ENCODE measurements around the gene DCAF6.
"Not testable (repeated sequence)": the region's sequence is repeated elsewhere in the genome, so short reads cannot be mapped to it uniquely, and the experiment has no call there.

The DCAF6 gene

DNA sequence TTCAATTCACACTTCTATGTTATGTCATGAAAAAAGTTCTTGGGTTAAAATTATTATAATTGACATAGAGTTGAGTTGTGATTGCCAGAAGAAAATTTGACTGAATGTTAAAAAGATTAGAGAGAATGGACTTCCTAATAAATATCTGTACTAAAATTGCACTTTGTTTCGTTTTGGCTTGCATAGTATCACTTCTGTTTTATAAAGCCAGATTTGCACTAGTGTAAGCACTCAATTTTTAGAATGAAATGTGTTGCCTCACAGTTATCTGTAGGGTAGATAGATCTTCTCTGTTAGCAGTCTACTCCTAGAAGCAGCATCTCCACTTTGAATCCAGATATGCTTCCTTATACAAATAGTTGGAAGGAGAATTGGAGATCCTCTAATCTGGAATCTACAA lies 95.5 kb downstream of the DCAF6 start:
- DNase-seq = no peak

DNA sequence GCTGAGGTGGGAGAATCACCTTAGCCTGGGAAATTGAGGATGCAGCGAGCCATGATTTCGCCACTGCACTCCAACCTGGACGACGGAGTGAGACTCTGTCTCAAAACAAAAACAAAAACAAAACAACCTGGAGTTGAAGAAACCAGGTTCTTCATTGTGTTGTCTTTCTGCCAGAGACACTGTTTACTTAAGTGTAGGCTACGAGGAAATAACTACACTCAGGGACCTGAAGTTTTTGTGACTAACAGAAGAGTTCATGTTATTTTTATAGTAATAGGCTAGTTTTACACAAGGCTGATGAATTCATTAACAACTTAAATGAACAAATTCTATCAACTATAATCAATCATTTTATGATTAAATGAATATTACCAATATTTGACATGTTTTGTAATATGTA lies 98.9 kb downstream of the DCAF6 start:
- no peak for DNase-seq

DNA sequence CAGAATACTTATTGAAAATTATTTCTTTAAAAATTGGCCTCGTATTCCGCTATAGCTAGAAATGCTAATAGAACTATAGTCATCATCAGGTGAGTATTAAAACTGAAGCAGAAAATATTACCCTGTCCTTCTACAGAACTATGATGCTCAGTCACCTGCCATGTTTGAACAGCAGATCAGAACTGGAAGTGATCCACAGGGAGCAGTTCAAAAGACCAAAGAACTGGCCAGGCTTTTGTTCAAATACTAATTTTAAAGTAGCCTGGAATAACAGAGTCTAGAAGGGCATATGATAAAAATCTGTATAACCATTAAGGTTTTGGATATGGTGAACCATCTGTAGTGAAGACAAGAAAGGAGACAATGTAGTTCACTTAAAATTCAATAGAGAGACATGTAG lies 105.9 kb downstream of the DCAF6 start:
- DNase-seq = no peak

DNA sequence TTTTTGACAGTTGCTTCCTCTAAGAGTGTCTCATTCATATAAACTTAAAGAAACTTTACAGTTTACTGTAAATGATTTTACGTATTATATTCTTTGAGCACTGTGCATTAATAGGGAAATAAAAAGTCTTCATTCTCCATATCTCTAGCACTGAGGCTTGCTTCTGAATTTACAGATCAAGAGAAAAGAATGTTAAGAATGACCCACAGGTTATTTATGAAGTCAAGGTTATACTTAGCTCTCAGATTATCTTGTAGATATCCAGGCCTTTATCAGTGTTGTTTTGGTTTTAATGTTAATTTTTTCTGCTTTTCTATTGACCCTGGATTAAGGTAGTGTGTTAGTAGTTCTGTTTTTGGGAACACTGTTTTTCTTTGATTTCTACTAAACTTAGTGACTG lies 108.8 kb downstream of the DCAF6 start:
- DNase-seq = no peak

DNA sequence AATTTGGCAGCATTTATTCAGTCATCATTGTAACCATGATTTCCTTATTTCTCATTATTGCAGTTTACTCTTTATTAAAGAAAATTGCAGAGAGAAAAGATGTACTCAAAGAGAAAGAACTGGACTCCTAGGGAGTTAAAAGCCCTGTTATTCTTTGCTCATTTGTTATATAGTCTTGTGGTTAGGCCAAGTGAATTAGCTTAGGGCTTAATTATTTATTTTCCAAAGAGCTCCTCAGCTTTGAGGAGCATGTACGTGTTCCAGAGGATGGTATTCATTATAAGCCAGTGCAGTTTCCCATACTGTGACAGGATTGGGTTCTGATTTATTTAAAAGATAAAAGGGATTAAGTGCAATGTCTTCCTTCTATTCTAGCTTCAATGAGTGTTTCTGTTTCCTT lies 113.8 kb downstream of the DCAF6 start:
- DNase-seq = no peak

DNA sequence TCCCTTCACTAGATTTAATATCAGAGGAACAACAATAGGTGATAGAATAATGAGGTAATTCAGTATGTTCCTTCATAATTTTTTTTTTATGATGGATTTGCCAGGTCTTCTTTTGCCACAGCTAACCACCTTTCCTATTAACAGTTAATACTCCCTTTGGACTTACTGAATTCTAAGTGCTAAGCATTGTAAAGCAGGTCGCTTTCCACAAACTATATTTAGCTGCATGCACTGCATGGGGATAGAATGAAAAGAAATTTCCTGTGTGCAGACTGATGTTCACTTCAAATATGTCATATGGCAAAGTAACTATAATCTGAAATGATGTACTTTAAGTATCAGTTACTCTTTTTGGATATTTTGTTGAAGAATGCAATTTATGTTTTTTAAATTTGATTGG lies 114.4 kb downstream of the DCAF6 start:
- no peak for DNase-seq

DNA sequence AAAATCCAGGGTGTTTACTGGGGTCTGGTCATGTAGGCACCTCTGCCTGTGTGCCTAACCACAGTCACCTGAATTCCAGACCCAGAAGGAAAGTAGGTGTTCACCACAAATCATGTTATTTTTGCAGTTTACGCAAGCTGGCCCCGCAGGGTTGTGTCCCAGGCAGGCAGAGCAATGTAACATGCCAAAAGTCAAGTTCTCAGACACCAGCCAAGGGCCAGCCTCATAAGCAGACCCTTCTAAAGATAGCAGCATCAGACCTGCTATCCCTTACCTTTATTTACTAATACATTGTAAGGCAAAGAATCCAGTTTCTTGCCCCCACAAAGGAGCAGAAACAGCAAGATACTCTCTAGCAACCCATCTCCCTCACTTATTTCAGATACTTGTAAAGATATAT lies 117.2 kb downstream of the DCAF6 start:
- DNase-seq = no peak

DNA sequence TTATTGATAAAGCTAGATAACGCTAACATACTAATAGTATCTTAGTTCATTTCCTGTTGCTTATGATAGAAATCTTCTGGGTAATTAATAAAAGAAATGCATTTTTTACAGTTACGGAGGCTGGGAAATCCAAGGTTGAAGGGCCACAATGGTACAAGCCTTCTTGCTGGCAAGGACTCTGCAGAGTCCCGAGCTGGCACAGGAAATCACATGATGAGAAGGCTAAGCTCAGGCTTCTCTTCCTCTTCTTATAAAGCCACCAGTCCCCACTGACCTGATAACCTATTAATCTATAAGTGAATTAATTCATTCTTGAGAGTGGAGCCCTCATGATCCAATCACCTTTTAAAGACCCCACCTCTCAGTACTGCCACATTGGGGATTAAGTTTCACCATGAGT lies 117.6 kb downstream of the DCAF6 start:
- no peak for DNase-seq

DNA sequence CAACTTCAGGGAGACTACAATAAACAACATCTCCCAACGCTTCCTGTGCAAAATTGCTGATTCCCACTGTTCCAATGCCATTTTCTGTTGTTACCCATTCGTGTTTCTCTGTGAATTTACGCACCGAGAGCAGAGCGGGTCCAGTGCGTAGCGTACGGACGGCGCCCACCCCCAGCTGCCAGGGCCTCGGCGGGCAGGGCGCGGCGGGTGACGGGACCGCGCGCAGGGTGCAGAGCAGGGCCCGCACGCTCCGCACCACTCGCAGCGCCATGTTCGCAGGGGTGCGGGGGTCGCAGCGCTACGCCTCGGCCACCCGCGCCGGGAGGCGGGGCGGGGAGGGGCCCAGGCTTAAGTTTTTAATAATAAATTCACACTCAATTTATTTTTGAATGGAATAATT lies 119.7 kb downstream of the DCAF6 start:
- not testable (repeated sequence) for DNase-seq

DNA sequence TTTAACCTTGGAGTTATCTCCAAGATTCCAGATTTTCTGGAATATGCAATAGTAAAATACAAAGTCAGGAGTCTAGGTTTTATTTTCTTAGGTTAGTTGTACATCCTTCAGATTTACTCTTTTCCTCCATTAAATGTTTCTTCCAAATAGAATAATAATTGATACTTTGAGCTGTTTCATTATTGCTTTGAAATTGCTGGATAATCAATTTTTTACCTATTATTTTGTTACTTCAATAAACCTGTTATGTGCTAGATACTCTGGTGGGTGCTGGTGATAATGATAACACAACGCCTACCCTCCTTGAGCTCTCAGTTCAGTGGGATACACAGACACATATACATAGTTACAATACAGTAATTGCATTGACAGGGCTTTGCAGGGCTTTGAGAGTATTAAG lies 120.9 kb downstream of the DCAF6 start:
- no peak for DNase-seq

DNA sequence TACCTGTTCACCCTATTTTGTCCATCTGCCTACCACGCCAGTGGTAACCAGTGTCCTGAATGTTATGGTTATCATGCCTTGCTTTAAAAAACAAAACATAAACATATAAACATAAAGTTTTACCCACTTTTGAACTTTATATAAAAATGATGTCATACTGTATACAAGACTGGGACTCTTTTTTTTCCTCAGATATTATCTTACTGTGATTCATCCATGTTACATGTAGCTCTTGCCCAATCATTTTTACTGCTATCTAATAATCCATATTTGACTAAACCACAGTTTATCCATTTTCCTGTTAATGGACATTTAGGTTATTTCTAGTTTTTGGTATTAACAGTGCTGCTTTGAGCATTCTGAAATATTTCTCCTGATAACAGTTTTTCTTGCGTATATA lies 121.4 kb downstream of the DCAF6 start:
- DNase-seq = no peak

DNA sequence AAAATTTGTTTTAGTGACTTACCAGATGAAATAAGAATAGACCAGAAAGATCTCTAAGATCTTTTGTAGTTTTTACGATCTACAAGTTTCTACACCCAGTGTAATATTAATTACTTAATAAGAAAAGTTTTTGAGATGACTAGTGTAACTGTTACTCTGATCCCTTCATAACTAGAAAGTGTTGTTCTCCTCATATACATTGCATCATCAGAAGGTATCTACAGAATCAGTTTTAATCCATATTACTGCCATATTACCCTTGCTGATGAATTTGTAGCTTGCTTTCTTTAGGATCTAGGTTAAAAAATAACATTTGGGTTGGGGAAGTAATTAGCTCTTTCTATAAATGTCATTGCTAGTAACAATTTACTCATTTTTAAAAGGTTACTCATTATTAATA lies 127.7 kb downstream of the DCAF6 start:
- DNase-seq = no peak

DNA sequence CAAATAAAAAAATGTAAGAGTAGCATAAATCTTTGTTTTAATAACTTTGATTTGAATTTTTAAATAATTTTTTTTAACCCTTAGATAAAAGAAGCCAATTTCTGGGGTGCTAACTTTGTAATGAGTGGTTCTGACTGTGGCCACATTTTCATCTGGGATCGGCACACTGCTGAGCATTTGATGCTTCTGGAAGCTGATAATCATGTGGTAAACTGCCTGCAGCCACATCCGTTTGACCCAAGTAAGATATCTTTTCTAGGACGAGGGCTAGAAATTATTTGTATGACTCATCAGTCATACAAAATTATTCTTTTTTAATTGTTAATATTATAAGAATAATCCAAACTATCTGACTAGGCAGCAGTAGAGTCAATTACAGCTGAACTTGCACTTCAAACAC lies 129.0 kb downstream of the DCAF6 start:
- DNase-seq = no peak

DNA sequence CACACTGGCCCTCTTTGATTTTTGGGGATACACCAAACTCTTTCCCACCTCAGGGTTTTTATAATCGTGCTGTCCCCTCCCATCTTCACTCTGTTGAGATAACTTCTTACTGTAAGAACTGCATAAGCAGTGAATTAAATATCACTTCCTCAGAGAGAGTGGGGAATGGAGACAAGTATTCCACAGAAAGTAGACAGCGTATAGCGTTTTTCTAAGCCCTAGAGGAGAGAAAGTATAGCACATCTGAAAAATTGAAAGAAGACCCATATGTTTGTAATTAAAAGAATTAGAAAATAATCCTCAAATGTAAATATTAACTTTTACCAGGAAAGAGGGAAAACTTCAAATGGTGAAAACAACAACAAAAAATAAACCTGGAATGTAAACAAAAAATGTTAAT lies 132.9 kb downstream of the DCAF6 start:
- DNase-seq = no peak

DNA sequence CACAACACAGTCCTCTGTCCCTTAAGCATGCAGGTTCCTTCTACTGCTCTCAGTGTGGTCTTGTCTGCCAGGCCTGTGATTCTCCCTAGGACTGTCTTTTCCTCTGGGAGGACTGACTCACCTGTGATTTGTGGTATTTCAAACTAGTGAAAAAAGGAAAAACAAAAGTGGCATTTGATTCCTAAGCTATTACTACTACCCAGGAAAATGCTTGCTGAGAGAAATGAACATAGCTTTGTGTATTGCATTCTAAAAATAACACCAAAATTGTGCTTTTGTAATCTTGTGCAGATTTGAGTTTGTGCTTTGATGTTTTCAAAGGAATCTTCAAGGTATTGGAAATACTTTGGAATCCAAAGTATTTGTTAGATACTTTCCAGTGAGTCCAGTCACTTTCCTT lies 143.3 kb downstream of the DCAF6 start:
- DNase-seq = no peak

DNA sequence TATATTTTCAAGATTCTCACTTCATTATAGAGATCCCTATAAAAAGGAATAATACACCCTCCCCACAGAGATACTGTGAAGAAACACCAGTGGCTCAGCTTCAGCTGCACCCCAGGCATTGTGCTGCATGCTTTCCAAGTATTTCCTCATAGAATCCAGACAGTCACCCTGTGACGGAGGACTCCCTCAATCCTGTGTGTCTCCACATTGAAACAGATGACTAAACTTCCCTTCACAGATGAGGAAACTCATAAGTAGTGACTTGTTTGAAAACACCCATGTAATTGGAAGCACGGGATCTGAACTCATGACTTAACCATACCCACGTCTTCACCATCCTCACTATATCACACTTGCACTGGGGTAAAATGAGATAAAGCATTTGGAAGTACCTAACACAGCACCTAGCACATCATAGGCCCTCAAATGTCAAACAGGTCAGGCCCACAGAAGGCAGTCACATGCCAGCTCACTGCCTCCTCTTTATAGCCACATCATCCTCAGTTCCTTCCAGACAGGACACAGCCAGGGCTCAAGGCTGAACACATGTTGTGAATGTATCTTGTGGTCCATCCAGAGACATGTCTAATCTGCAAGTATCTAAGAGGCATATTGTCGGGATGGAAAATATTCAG lies 145.0 kb downstream of the DCAF6 start:
- no peak for DNase-seq

DNA sequence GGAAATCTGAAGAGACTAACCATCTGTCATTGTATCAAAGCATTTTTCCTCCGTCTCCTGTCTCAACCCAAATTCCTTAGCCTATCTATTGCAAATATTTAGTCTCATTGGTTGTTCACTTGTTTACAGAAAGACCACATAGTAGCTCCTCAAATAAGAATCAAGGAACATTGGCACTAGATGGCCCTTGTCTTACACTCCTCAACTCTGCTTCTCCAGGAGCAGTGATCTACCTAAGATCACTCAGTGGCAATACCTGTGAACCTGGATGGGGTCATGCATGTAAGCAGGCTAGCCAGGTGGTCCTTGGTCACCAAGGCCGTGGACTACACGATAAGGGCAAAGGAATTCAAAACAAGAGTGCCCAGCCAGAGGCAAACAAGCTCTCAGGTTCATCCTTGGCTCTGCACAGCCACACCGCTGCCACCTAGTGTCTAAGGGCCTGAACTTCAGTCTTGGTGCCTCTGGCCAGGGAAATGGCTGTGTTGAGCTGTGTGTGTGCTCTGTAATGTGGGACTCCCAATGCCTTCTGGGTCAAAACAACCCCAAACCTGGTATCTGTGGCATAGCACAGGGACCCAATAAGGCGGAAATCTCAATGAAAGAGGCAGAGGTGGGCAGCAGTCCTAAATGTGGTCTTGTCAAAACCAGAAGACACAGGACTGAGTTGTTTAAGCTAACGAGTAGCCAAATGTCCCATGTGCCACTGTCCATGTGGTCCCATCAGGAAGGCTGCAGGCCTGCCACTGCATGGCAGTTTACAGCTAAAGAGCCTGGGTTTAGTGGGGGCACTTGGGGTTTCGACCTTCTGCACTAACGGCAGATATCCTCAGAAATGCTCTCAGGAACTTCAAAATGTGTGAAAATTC lies 145.8 kb downstream of the DCAF6 start:
- peak; percentile 95 for DNase-seq

DNA sequence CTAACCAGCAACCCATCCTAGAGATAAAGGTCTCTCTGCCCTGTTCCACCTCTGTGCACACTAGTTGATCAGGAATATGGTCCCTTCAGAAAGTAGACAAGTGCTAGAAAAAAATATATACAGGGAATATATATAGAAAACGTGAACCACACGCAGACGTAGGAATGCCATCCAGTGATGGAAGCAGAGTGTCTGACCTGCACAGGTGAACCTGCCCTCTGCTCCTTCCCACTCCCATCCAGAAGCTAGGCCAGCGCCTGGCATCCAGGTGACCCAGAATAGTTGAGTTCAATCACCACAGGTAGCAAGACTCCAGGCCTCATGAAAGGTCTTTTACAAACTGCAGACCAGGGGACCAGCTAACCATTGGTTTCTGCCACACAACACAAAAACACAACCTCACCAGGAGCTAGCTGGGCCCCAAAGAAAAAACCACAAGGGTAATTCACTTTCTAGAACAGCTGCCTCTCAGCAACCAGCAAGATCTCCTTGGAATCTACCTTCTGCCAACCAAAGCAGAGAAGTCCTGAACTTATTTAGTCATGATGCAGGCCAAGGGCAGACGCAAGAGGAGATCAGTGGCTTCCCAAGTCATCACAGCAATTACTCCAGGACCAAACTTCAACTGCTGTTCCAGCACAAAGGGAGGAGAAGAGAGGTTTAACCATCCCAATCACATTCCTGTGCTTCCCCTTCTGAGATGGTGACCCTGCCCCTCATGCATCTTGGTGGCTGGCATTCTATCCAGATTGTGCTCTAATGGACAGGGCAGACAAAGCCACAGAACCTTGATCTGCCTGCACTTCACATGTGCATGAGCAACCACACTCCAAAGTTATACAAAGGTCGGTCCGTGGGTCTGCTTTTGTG lies 147.2 kb downstream of the DCAF6 start:
- no peak for DNase-seq

DNA sequence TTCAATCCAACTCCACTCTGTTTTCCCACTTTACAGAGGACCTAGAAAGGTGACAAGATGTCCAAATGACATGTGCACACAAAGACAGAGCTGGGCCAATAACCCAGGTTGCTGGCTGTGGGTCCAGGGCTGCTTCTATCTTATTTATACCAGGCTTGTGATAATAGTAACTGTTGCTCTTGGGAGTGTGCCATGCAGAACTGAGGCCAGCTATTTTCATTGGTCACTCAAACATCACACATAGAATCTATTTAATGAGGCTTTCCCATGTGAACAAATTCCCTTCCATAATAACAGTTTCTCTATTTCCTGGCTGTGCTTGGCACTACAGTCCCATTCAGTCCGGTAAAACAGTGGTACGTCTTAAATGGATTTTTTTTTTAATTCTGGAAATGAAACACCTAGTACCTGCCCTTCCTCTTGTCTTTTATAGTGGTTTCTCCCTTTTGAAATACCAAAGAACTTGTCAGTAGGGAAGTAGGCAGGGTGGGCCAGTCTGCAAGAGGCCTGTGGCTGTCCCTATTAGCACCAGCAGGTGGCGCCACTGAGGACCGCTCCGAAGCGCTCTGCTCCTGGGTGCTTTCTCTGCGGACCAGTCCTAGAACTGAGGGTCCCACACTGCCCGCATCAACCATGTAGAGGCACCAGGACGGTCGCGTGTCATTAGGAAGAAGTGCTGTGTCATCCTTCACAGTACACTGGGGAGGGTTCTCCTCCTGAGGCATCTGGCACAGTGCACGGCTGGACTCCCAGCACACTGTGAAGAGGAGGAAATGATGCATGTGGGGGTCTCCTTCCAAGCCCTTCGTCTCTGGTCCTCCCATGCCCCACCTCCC lies 148.1 kb downstream of the DCAF6 start:
- peak; percentile 82 for DNase-seq

DNA sequence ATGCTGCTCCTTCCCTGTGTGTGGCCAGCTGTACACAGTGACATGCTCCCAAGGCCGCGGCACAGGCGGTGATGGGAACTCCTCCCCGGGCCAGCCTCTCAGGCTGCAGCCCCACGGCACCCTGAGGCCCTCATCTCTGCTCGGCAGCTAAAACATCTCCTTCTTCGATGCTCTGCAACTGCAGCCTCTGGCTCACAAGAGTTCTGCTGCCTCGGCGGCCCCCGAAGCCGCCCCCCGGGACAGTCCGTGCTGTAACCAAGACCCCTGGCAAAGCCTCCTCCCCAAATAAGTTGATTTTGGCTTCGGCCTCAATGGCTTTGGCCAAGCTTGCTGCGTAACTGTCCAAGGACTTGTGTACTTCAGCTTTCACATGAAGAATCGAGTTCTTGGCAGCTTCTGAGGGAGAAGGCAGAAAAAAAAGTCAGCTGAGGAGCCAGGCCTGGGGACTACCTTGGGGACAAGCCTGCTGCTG lies 149.0 kb downstream of the DCAF6 start:
- DNase-seq = no peak

DNA sequence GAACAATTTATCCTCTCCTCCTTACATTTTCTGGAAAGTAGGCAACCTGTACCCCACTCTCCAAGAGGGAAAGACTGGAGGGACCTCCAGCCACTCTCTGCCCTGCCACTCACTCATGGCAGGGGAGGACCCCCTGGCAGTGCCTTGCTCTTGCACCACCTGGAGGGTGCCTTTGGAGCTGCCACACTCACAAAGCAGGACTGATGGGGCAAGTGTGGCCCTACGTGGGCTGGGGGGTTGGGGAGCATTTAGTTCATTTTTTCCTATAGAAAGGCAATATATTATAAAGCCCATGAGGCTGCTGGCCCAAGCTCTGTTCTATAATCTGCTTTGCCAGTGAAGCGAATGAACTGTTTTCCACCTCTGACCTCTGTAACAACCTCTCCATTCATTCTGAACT lies 150.0 kb downstream of the DCAF6 start:
- no peak for DNase-seq

DNA sequence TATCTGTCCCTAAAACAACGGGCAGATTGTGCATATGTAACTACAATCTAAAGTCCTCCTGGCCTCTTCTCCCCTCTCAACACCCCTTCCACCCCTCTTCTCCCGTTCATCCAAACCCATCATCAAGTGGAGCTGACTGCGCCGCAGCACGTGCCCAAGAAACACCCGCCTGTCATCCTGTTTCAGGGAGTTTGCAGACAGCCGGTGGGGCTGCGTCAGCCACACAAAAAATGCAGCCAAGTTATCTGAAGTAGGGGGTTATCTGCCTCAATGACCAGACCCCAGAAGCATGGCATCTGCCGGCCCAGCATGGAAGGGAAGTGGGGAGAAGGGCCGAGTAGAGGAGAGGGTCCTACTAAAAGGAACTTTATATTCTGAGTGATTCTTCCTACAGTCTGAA lies 151.2 kb downstream of the DCAF6 start:
- no peak for DNase-seq
